ENCODE measurements around the gene IFITM5.
"Not testable (repeated sequence)": the region's sequence is repeated elsewhere in the genome, so short reads cannot be mapped to it uniquely, and the experiment has no call there.

The IFITM5 gene

GRCh38 chr11:283405-284104, 15.8 kb downstream of the IFITM5 start:
- no peak for DNase-seq (ENCODE audit: low read depth)

- no peak for DNase-seq (ENCODE audit: low read depth)
These were observed 16.5 kb downstream of the IFITM5 start for GRCh38 chr11:282630-283360.

GRCh38 chr11:282171-282570, 17.2 kb downstream of the IFITM5 start:
- no peak for DNase-seq (ENCODE audit: low read depth)

- no peak for DNase-seq (ENCODE audit: low read depth)
These were observed 17.7 kb downstream of the IFITM5 start for GRCh38 chr11:281486-282161.

- no peak for DNase-seq (ENCODE audit: low read depth)
These were observed 18.4 kb downstream of the IFITM5 start for GRCh38 chr11:280706-281485.

- no peak for DNase-seq (ENCODE audit: low read depth)
These were observed 19.2 kb downstream of the IFITM5 start for GRCh38 chr11:279966-280705.

- DNase-seq (ENCODE audit: low read depth), result no peak
These were observed 20.0 kb downstream of the IFITM5 start for GRCh38 chr11:279040-279965.

GRCh38 chr11:278001-278951, 21.1 kb downstream of the IFITM5 start, which contains the start of gene NLRP6:
Gene NLRP6 (plus strand): TSS chr11:278407. CDS start chr11:278570, 163 bp downstream.
- no peak for DNase-seq (ENCODE audit: low read depth)

GRCh38 chr11:276219-276618, 23.1 kb downstream of the IFITM5 start:
- DNase-seq (ENCODE audit: low read depth), result no peak

- no peak for DNase-seq (ENCODE audit: low read depth)
These were observed 26.5 kb downstream of the IFITM5 start for GRCh38 chr11:272931-273198.

GRCh38 chr11:272195-272930, 27.0 kb downstream of the IFITM5 start:
- DNase-seq (ENCODE audit: low read depth), result no peak

GRCh38 chr11:271319-271715, 28.0 kb downstream of the IFITM5 start:
- DNase-seq (ENCODE audit: low read depth), result no peak

GRCh38 chr11:270451-271318, 28.6 kb downstream of the IFITM5 start:
- DNase-seq (ENCODE audit: low read depth), result no peak

GRCh38 chr11:269146-269890, 30.0 kb downstream of the IFITM5 start:
- DNase-seq (ENCODE audit: low read depth), result no peak

- not testable (repeated sequence) for DNase-seq (ENCODE audit: low read depth)
These were observed 30.6 kb downstream of the IFITM5 start for GRCh38 chr11:268716-269145.

- DNase-seq (ENCODE audit: low read depth), result no peak
These were observed 31.8 kb downstream of the IFITM5 start for GRCh38 chr11:267491-267994.
